ENCODE results near the gene MMS22L. TPM values are rescaled to one million over a fixed set of nuclear protein-coding genes. Genes with fewer than 3 reads are reported as not detected.
A peak's percentile ranks its signal among the peaks of the same experiment; 100 is the strongest.

The MMS22L gene
- polyA plus RNA-seq, 1 donor from 2014 or later, result 8.3 TPM

DNA sequence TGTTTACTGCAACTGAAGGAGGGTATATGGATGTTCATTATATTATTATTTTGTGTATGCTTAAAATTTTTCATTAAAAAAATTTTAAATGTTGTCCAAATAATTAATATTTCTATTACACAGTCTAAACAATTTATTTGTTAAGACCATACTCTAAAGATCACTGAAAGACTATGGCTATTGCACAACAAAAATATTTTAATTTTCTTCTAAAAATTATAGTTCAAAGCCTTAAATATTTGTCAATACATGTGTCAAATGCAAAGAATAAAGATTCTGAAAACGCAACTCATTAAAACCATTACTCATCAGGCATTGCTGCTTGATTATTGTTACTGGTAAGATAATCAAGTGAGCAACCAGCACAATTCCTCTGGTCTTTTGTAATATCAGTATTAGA, 2.2 kb downstream of the MMS22L start:
- Histone ChIP-seq H3F3A (ENCODE audit: insufficient read depth, low read length, poor library complexity, severe bottlenecking) (no peaks in the 10 kb centered on the region), H3K27ac (ENCODE audit: low read length) (no peak overlapping the region), H3K27me3 (ENCODE audit: insufficient read depth, low read depth, low read length) (no peaks in the 10 kb centered on the region), H3K4me2 (ENCODE audit: low read length) (no peak overlapping the region), H3K36me3 (ENCODE audit: insufficient read depth, low read length) (no peaks in the 10 kb centered on the region), H3K4me3 (ENCODE audit: low read length) (peak overlapping the region; percentile 90), H2AFZ (ENCODE audit: low read depth, low read length) (no peak overlapping the region), H3K9me3 (ENCODE audit: low read length) (no peaks in the 10 kb centered on the region), H3K9ac (ENCODE audit: low read length) (no peak overlapping the region), H4K20me1 (ENCODE audit: insufficient read depth) (no peaks in the 10 kb centered on the region), H3K9me2 (ENCODE audit: insufficient read depth, low read length) (no peaks in the 10 kb centered on the region), H3K79me2 (replicated peaks; ENCODE audit: insufficient read depth, low read length) (peaks cover 31% of the 10 kb centered on the region)
- TF ChIP-seq EP300 (conservative IDR thresholded peaks at IDR 0.05; ENCODE audit: poor library complexity, severe bottlenecking) (no peak), SMC3 (conservative IDR thresholded peaks at IDR 0.05; ENCODE audit: poor library complexity) (no peak), RAD21 (conservative IDR thresholded peaks at IDR 0.05) (no peak)

DNA sequence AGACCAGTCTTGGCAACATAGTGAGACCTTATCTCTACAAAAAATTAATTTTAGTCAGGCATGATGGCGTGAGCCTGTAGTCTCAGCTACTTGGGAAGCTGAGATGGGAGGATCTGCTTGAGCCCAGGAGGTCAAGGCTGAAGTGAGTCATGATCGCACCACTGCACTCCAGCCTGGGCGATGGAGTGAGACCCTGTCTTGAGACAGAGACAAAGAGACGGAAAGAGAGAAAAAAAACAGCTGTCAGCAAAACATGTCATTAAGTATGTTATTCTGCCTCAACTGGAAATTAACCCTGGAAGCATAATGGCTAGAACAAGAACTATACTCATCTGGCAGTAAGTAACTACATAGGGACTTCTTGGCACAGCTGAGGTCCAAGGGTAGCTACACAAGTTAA, 7.2 kb downstream of the MMS22L start:
- Histone ChIP-seq H4K20me1 (ENCODE audit: insufficient read depth) (no peaks in the 10 kb centered on the region), H3K27ac (ENCODE audit: low read length) (no peak overlapping the region), H3K9me3 (ENCODE audit: low read length) (no peaks in the 10 kb centered on the region), H3K4me2 (ENCODE audit: low read length) (no peak overlapping the region), H3K79me2 (replicated peaks; ENCODE audit: insufficient read depth, low read length) (peaks cover 17% of the 10 kb centered on the region), H3K9me2 (ENCODE audit: insufficient read depth, low read length) (no peaks in the 10 kb centered on the region), H3K4me3 (ENCODE audit: low read length) (no peak overlapping the region), H3K9ac (ENCODE audit: low read length) (no peak overlapping the region), H3F3A (ENCODE audit: insufficient read depth, low read length, poor library complexity, severe bottlenecking) (no peaks in the 10 kb centered on the region), H3K27me3 (ENCODE audit: insufficient read depth, low read depth, low read length) (no peaks in the 10 kb centered on the region), H3K36me3 (ENCODE audit: insufficient read depth, low read length) (no peaks in the 10 kb centered on the region), H2AFZ (ENCODE audit: low read depth, low read length) (no peak overlapping the region)
- TF ChIP-seq SMC3 (conservative IDR thresholded peaks at IDR 0.05; ENCODE audit: poor library complexity), result no peak
- TF ChIP-seq EP300 (conservative IDR thresholded peaks at IDR 0.05; ENCODE audit: poor library complexity, severe bottlenecking), result no peak
- no peak for TF ChIP-seq RAD21 (conservative IDR thresholded peaks at IDR 0.05)
- no peak for TF ChIP-seq EZH2 (IDR thresholded peaks at IDR 0.05; ENCODE audit: borderline replicate concordance, insufficient read depth, low read length, poor library complexity, severe bottlenecking)
- TF ChIP-seq, protein P1, sequence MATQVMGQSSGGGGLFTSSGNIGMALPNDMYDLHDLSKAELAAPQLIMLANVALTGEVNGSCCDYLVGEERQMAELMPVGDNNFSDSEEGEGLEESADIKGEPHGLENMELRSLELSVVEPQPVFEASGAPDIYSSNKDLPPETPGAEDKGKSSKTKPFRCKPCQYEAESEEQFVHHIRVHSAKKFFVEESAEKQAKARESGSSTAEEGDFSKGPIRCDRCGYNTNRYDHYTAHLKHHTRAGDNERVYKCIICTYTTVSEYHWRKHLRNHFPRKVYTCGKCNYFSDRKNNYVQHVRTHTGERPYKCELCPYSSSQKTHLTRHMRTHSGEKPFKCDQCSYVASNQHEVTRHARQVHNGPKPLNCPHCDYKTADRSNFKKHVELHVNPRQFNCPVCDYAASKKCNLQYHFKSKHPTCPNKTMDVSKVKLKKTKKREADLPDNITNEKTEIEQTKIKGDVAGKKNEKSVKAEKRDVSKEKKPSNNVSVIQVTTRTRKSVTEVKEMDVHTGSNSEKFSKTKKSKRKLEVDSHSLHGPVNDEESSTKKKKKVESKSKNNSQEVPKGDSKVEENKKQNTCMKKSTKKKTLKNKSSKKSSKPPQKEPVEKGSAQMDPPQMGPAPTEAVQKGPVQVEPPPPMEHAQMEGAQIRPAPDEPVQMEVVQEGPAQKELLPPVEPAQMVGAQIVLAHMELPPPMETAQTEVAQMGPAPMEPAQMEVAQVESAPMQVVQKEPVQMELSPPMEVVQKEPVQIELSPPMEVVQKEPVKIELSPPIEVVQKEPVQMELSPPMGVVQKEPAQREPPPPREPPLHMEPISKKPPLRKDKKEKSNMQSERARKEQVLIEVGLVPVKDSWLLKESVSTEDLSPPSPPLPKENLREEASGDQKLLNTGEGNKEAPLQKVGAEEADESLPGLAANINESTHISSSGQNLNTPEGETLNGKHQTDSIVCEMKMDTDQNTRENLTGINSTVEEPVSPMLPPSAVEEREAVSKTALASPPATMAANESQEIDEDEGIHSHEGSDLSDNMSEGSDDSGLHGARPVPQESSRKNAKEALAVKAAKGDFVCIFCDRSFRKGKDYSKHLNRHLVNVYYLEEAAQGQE (IDR thresholded peaks at IDR 0.05; ENCODE audit: borderline replicate concordance), result no peak
- no peak for TF ChIP-seq TAF1 (IDR thresholded peaks at IDR 0.05; ENCODE audit: low read depth)
- TF ChIP-seq, protein P2, sequence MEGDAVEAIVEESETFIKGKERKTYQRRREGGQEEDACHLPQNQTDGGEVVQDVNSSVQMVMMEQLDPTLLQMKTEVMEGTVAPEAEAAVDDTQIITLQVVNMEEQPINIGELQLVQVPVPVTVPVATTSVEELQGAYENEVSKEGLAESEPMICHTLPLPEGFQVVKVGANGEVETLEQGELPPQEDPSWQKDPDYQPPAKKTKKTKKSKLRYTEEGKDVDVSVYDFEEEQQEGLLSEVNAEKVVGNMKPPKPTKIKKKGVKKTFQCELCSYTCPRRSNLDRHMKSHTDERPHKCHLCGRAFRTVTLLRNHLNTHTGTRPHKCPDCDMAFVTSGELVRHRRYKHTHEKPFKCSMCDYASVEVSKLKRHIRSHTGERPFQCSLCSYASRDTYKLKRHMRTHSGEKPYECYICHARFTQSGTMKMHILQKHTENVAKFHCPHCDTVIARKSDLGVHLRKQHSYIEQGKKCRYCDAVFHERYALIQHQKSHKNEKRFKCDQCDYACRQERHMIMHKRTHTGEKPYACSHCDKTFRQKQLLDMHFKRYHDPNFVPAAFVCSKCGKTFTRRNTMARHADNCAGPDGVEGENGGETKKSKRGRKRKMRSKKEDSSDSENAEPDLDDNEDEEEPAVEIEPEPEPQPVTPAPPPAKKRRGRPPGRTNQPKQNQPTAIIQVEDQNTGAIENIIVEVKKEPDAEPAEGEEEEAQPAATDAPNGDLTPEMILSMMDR (IDR thresholded peaks at IDR 0.05; ENCODE audit: poor library complexity, severe bottlenecking), result no peak
- TF ChIP-seq MXI1 (conservative IDR thresholded peaks at IDR 0.05; ENCODE audit: poor library complexity, severe bottlenecking), result no peak
- no peak for TF ChIP-seq POLR2AphosphoS5 (IDR thresholded peaks at IDR 0.05)

DNA sequence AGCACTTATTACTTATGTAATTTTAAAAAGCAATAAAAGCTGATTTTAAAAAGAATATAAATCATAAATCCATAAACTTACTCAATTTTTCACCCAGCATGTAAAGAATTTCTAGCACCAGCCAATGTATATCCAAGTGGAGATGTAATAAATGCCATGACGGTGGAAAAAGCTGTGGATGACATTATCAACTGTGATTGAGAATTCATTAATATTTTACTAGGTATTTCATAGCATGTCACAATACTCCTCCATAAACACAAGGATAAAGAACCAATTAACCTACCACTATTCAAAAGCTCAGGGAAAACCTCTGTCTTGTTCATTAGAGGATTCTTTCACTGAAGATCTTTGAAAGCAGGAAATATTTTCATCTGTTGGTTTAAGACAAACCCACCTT, 13.2 kb downstream of the MMS22L start:
- Histone ChIP-seq H2AFZ (ENCODE audit: low read depth, low read length) (no peak overlapping the region), H3K27ac (ENCODE audit: low read length) (no peak overlapping the region), H3K4me3 (ENCODE audit: low read length) (no peak overlapping the region), H3K9me3 (ENCODE audit: low read length) (no peaks in the 10 kb centered on the region), H3K4me2 (ENCODE audit: low read length) (no peak overlapping the region), H3K79me2 (replicated peaks; ENCODE audit: insufficient read depth, low read length) (no peaks in the 10 kb centered on the region), H3K9me2 (ENCODE audit: insufficient read depth, low read length) (no peaks in the 10 kb centered on the region), H4K20me1 (ENCODE audit: insufficient read depth) (no peaks in the 10 kb centered on the region), H3K27me3 (ENCODE audit: insufficient read depth, low read depth, low read length) (no peaks in the 10 kb centered on the region), H3F3A (ENCODE audit: insufficient read depth, low read length, poor library complexity, severe bottlenecking) (no peaks in the 10 kb centered on the region), H3K36me3 (ENCODE audit: insufficient read depth, low read length) (peaks cover 4% of the 10 kb centered on the region), H3K9ac (ENCODE audit: low read length) (no peak overlapping the region)
- TF ChIP-seq, protein P1 (IDR thresholded peaks at IDR 0.05; ENCODE audit: borderline replicate concordance), result no peak
- TF ChIP-seq RAD21 (conservative IDR thresholded peaks at IDR 0.05), result no peak
- TF ChIP-seq EZH2 (IDR thresholded peaks at IDR 0.05; ENCODE audit: borderline replicate concordance, insufficient read depth, low read length, poor library complexity, severe bottlenecking), result no peak
- TF ChIP-seq TAF1 (IDR thresholded peaks at IDR 0.05; ENCODE audit: low read depth), result no peak
- TF ChIP-seq EP300 (conservative IDR thresholded peaks at IDR 0.05; ENCODE audit: poor library complexity, severe bottlenecking), result no peak
- no peak for TF ChIP-seq POLR2AphosphoS5 (IDR thresholded peaks at IDR 0.05)
- TF ChIP-seq, protein P2 (IDR thresholded peaks at IDR 0.05; ENCODE audit: poor library complexity, severe bottlenecking), result no peak
- no peak for TF ChIP-seq SMC3 (conservative IDR thresholded peaks at IDR 0.05; ENCODE audit: poor library complexity)
- TF ChIP-seq MXI1 (conservative IDR thresholded peaks at IDR 0.05; ENCODE audit: poor library complexity, severe bottlenecking), result no peak

Data from neural cell (in vitro differentiated cells).